Natural killer cell (primary cell): ENCODE measurements around the gene KIF16B. TPM values are rescaled to one million over a fixed set of nuclear protein-coding genes. Genes with fewer than 3 reads are reported as not detected.

ENCODE experiments used
- ATAC-seq, 3 donors: fragments of 150-1000 bp in 2 of 3; fragments of 200-7000 bp in 1 of 3; cut with Tn5 transposase; 1 replicate in 1 of 3; 2 replicates in 2 of 3; pipeline ENCODE4 v1.10.0; 2021; ENCODE audit warnings: mild to moderate bottlenecking in 2 of 3, moderate library complexity in 2 of 3
- DNase-seq, 2 donors: peaks; one replicate each; pipeline versions ENCODE4 v3.0.0 to v3.0.0-alpha.2; 2013 to 2021; ENCODE audit warnings: mixed read lengths in 1 of 2
- H3K27ac ChIP-seq: one replicate; pipeline ENCODE4 v1.5.1; 2013; ENCODE audit warnings: mild to moderate bottlenecking, low read length
- H3K27me3 ChIP-seq: one replicate; pipeline ENCODE4 v1.6.1; 2013; ENCODE audit warnings: low read length; ENCODE audit not compliant: control insufficient read depth, insufficient read depth
- H3K36me3 ChIP-seq: one replicate; pipeline ENCODE4 v1.6.1; 2013; ENCODE audit warnings: low read length; ENCODE audit not compliant: control insufficient read depth, insufficient read depth
- H3K4me1 ChIP-seq: one replicate; pipeline ENCODE4 v1.6.1; 2013; ENCODE audit warnings: low read length; ENCODE audit not compliant: control insufficient read depth, insufficient read depth
- H3K4me3 ChIP-seq: one replicate; pipeline ENCODE4 v1.5.1; 2013; ENCODE audit warnings: low read length
- H3K9me3 ChIP-seq: one replicate; pipeline ENCODE4 v1.6.1; 2013; ENCODE audit warnings: low read length; ENCODE audit not compliant: control insufficient read depth, insufficient read depth
- H3K27ac Mint-ChIP-seq, 2 donors: one replicate each; pipeline ENCODE4 v1.8.0; 2022; ENCODE audit warnings: mild to moderate bottlenecking in 2 of 2, mixed read lengths in 2 of 2, moderate library complexity in 1 of 2
- H3K27me3 Mint-ChIP-seq, 2 donors: one replicate each; pipeline ENCODE4 v1.8.0; 2022; ENCODE audit warnings: low read depth in 2 of 2, mixed read lengths in 2 of 2
- H3K36me3 Mint-ChIP-seq: one replicate; pipeline ENCODE4 v1.8.0; 2022; ENCODE audit warnings: mixed read lengths
- H3K4me1 Mint-ChIP-seq, 2 donors: one replicate each; pipeline ENCODE4 v1.8.0; 2022; ENCODE audit warnings: mixed read lengths in 2 of 2
- H3K4me3 Mint-ChIP-seq: one replicate; pipeline ENCODE4 v1.8.0; 2022; ENCODE audit warnings: mild to moderate bottlenecking, moderate library complexity, mixed read lengths
- H3K9me3 Mint-ChIP-seq, 2 donors: one replicate each; pipeline ENCODE4 v1.8.0; 2022; ENCODE audit warnings: mixed read lengths in 2 of 2
- WGBS: methylation state at CpG from one replicate; pipeline ENCODE4 v1.1.7; 2013; ENCODE audit warnings: missing lambda C conversion rate; ENCODE audit not compliant: insufficient coverage; 5-methylcytosine and 5-hydroxymethylcytosine counted together
- intact Hi-C: fragments of 100-400 bp; cut with micrococcal nuclease; formaldehyde crosslinking; loops from one replicate; pipeline ENCODE4 v1.14.2; 2022
- total RNA-seq, 4 donors: library from RNA; stranded (reverse); fragments of 120-200 nt in 1 of 4; gene quantifications; one replicate each; pipeline versions ENCODE4 v1.2.3 to v1.2.4, GENCODE V29; 2013 to 2022
- TF ChIP-seq, protein P1 (sequence below): fragments of 200-600 bp; IDR thresholded peaks from one replicate; pipeline ENCODE4 v1.8.0; 2022; ENCODE audit warnings: antibody characterized with exemption

KIF16B gene
- total RNA-seq, 3 donors from 2014 or later (not counting 1 experiment from before 2014, with no cell fraction given): 3.9 to 11.8 (median 9.2) TPM

GRCh38 chr20:16445482-16445881 is 127.8 kb downstream of the KIF16B start:
- TF ChIP-seq, protein P1, sequence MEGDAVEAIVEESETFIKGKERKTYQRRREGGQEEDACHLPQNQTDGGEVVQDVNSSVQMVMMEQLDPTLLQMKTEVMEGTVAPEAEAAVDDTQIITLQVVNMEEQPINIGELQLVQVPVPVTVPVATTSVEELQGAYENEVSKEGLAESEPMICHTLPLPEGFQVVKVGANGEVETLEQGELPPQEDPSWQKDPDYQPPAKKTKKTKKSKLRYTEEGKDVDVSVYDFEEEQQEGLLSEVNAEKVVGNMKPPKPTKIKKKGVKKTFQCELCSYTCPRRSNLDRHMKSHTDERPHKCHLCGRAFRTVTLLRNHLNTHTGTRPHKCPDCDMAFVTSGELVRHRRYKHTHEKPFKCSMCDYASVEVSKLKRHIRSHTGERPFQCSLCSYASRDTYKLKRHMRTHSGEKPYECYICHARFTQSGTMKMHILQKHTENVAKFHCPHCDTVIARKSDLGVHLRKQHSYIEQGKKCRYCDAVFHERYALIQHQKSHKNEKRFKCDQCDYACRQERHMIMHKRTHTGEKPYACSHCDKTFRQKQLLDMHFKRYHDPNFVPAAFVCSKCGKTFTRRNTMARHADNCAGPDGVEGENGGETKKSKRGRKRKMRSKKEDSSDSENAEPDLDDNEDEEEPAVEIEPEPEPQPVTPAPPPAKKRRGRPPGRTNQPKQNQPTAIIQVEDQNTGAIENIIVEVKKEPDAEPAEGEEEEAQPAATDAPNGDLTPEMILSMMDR: no peak
- Mint-ChIP-seq H3K27ac (no peak overlapping the region), H3K36me3 (no peaks in the 10 kb centered on the region), H3K27me3 (no peaks in the 10 kb centered on the region), H3K9me3 (no peaks in the 10 kb centered on the region), H3K4me1 (no peaks in the 10 kb centered on the region), H3K4me3 (no peak overlapping the region)
- Histone ChIP-seq H3K27me3 (no peaks in the 10 kb centered on the region), H3K4me1 (no peaks in the 10 kb centered on the region), H3K9me3 (no peaks in the 10 kb centered on the region), H3K4me3 (no peak overlapping the region), H3K36me3 (no peaks in the 10 kb centered on the region), H3K27ac (no peak overlapping the region)
- no peak for DNase-seq
- intact Hi-C loops: no loop called here
- no peak for ATAC-seq
- 91% methylated on average over 3 of the region's 3 CpGs for WGBS

DNA sequence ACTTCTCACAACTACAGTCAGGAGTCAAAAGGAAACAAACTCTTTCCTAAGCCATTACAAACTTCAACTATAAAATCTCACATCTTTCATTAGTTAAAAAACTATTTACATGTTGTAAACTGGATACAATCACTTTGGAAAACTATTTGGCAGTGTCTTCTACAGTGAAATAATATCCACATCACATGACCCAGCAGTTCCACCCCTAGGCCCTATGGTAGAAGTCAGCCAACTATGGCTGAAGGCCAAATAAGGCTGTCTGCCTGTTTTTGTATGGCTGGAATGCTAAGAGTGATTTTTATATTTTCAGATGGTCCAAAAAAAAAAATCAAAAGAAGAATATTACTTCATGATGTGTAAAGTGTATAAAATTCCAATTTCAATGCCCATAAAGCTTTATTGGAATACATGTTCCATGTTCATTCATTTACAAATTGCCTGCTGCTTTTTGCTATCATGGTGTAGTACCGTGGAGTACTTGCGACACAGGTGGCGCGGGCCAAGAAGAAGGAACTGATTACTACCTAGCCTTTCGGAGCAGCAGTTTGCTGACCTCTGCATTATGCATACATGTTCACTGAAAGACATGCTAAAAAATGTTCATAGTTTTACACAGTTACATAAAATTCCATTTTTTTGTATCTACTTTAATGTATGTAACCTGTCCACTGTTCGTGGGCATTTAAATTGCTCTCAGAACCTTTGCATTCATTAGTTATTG is 129.0 kb downstream of the KIF16B start:
- DNase-seq: no peak
- no peaks in the 10 kb centered on the region for H3K4me1 ChIP-seq
- H3K27ac Mint-ChIP-seq: no peak overlapping the region
- no peaks in the 10 kb centered on the region for H3K36me3 ChIP-seq
- WGBS: 92% methylated on average over 6 of the region's 6 CpGs
- intact Hi-C loops: no loop called here
- H3K36me3 Mint-ChIP-seq: no peaks in the 10 kb centered on the region
- TF ChIP-seq, protein P1: no peak
- H3K27ac ChIP-seq: no peak overlapping the region
- H3K9me3 Mint-ChIP-seq: peaks cover 2 to 3% of the 10 kb centered on the region in 2 donors
- H3K4me1 Mint-ChIP-seq: peaks cover 0 to 5% of the 10 kb centered on the region in 2 donors
- H3K27me3 ChIP-seq: no peaks in the 10 kb centered on the region
- H3K4me3 Mint-ChIP-seq: no peak overlapping the region
- H3K9me3 ChIP-seq: no peaks in the 10 kb centered on the region
- no peak overlapping the region for H3K4me3 ChIP-seq
- H3K27me3 Mint-ChIP-seq: no peaks in the 10 kb centered on the region
- no peak for ATAC-seq

- no peak for ATAC-seq
- intact Hi-C loops: no loop called here
- no peaks in the 10 kb centered on the region for H3K27me3 Mint-ChIP-seq
- TF ChIP-seq, protein P1: no peak
- Histone ChIP-seq H3K27me3 (no peaks in the 10 kb centered on the region), H3K9me3 (no peaks in the 10 kb centered on the region), H3K4me3 (no peak overlapping the region), H3K4me1 (no peaks in the 10 kb centered on the region), H3K27ac (no peak overlapping the region), H3K36me3 (no peaks in the 10 kb centered on the region)
- whole genome bisulfite sequencing: 89% methylated on average over 1 of the region's 2 CpGs
- no peak overlapping the region for H3K4me3 Mint-ChIP-seq
- H3K4me1 Mint-ChIP-seq: peaks cover 0 to 5% of the 10 kb centered on the region in 2 donors
- DNase-seq: no peak
- H3K36me3 Mint-ChIP-seq: no peaks in the 10 kb centered on the region
- H3K27ac Mint-ChIP-seq: no peak overlapping the region
- peaks cover 2 to 3% of the 10 kb centered on the region in 2 donors for H3K9me3 Mint-ChIP-seq
Observed at GRCh38 chr20:16441546-16442164, 131.6 kb downstream of the KIF16B start.
